ELF-1 (cell line): Measurements from ENCODE around the gene FBXL12.
"Not testable (repeated sequence)": the region's sequence is repeated elsewhere in the genome, so short reads cannot be mapped to it uniquely, and the experiment has no call there.

Experiments used
- DNase-seq: peaks from one replicate; pipeline ENCODE4 v3.0.0-alpha.2; 2016; ENCODE audit warnings: low read depth, low spot score

Gene FBXL12

GRCh38 chr19:9818734-9819595 is at the start of gene FBXL12:
Gene FBXL12, minus strand, starts transcription at chr19:9819079. Its CDS starts 266 bp downstream, at chr19:9818813.
- peak; percentile 99 for DNase-seq

- peak; percentile 27 for DNase-seq
These were observed 47.0 kb upstream of the FBXL12 start for GRCh38 chr19:9865732-9866501.

- DNase-seq: no peak
These were observed 44.9 kb upstream of the FBXL12 start for GRCh38 chr19:9863759-9864158.

- no peak for DNase-seq
These were observed 44.1 kb upstream of the FBXL12 start for GRCh38 chr19:9862938-9863337.

GRCh38 chr19:9861503-9861902 is 42.6 kb upstream of the FBXL12 start:
- DNase-seq: no peak

GRCh38 chr19:9860407-9860806 is 41.5 kb upstream of the FBXL12 start:
- no peak for DNase-seq

- no peak for DNase-seq
These were observed 39.9 kb upstream of the FBXL12 start for GRCh38 chr19:9858766-9859165.

- DNase-seq: no peak
These were observed 39.3 kb upstream of the FBXL12 start for GRCh38 chr19:9857920-9858746.

GRCh38 chr19:9857076-9857721 is 38.3 kb upstream of the FBXL12 start:
- no peak for DNase-seq

GRCh38 chr19:9856609-9857008 is 37.7 kb upstream of the FBXL12 start:
- DNase-seq: no peak

- DNase-seq: no peak
These were observed 35.5 kb upstream of the FBXL12 start for GRCh38 chr19:9854282-9854846.

GRCh38 chr19:9850235-9850959 is 31.5 kb upstream of the FBXL12 start:
- DNase-seq: no peak

- no peak for DNase-seq
These were observed 30.9 kb upstream of the FBXL12 start for GRCh38 chr19:9849791-9850190.

- DNase-seq: no peak
These were observed 29.9 kb upstream of the FBXL12 start for GRCh38 chr19:9848762-9849161.

GRCh38 chr19:9848060-9848459 is 29.2 kb upstream of the FBXL12 start:
- peak; percentile 48 for DNase-seq

- peak; percentile 69 for DNase-seq
These were observed 28.3 kb upstream of the FBXL12 start for GRCh38 chr19:9847087-9847671.

GRCh38 chr19:9843626-9844273 is 24.9 kb upstream of the FBXL12 start:
- DNase-seq: not testable (repeated sequence)

- DNase-seq: no peak
These were observed 24.2 kb upstream of the FBXL12 start for GRCh38 chr19:9842834-9843625.

GRCh38 chr19:9839415-9839814 is 20.5 kb upstream of the FBXL12 start:
- no peak for DNase-seq
